Stomach (tissue), 4 donors: Measurements from ENCODE around the gene TSPAN19.

Experiments used
- POLR2A ChIP-seq, 4 donors: fragments of 450-650 bp; IDR thresholded peaks; one replicate each; pipeline ENCODE4 v1.6.1; 2016; ENCODE audit warnings: antibody characterized with exemption in 4 of 4, control low read depth in 2 of 4, mild to moderate bottlenecking in 1 of 4, moderate library complexity in 1 of 4
- TF ChIP-seq, protein P1 (sequence below), 7 experiments: fragments of 450-650 bp in 4 of 7; fragments of 200-600 bp in 3 of 7; sonication (generic) in 3 of 7; IDR thresholded peaks; one replicate each; pipeline ENCODE4 v1.5.1; 2016 to 2019; ENCODE audit warnings: antibody characterized with exemption in 7 of 7, control low read depth in 2 of 7, mild to moderate bottlenecking in 1 of 7

GRCh38 chr12:85085066-85085465, 49.0 kb upstream of the TSPAN19 start:
- TF ChIP-seq POLR2A (IDR thresholded peaks at IDR 0.05) = no peak
- TF ChIP-seq, protein P1, sequence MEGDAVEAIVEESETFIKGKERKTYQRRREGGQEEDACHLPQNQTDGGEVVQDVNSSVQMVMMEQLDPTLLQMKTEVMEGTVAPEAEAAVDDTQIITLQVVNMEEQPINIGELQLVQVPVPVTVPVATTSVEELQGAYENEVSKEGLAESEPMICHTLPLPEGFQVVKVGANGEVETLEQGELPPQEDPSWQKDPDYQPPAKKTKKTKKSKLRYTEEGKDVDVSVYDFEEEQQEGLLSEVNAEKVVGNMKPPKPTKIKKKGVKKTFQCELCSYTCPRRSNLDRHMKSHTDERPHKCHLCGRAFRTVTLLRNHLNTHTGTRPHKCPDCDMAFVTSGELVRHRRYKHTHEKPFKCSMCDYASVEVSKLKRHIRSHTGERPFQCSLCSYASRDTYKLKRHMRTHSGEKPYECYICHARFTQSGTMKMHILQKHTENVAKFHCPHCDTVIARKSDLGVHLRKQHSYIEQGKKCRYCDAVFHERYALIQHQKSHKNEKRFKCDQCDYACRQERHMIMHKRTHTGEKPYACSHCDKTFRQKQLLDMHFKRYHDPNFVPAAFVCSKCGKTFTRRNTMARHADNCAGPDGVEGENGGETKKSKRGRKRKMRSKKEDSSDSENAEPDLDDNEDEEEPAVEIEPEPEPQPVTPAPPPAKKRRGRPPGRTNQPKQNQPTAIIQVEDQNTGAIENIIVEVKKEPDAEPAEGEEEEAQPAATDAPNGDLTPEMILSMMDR (IDR thresholded peaks at IDR 0.05) = no peak
